ENCODE results near the gene SPATA32. TPM values are rescaled to one million over a fixed set of nuclear protein-coding genes. Genes with fewer than 3 reads are reported as not detected.

Gene SPATA32
- polyA plus RNA-seq, 2 of the 4 experiments (the other 2 are of a cell fraction): 0.05 to 0.21 TPM

DNA sequence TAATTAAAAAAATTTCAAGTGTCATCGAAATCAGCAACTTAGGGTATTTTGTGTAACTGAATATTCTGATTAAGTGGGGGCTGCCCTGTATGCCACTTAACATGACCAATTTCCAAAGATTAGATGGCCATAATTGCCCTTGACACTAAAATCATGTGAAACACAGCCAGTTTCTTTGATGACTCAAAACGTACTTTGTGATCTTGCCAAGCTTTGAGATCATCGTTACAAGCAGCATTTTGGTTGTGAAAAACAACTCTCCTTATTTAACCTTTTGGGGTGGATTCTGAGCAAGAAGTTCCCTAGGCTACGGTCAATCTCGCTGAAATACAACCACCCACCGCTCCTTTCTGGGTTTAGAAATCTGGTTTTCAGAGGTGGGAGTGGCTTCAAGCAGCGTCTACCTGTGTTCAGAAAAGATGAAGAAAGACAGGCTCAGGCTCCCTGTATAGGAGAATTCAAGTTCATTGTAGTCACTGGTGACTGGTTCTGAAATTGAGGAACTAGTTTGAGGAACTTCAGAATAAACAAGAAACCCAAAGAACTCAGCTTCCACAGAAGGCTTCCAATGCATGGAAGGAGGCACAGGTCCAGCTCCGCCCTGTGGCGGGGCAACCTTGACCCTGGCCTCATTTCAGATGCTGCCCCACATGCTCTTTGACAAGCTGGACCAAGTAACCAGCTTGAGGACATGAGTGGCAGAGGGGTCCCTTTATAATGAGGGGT is 45.6 kb upstream of the SPATA32 start:
- peak overlapping the region; percentile 77 to 92 for H3K27ac ChIP-seq
- CTCF ChIA-PET: interaction anchor here (0.6 to 39.8 kb wide), 11 partner anchors 10 to 88 kb away, joined by 3 to 640 read pairs (median 16); partner anchors contain the start of gene MAP3K14
- no peaks in the 10 kb centered on the region for H3K9me3 ChIP-seq
- H3K4me1 ChIP-seq: peaks cover 92% of the 10 kb centered on the region
- peak; percentile 16 to 28; a peak in 5 of 6 replicates for ATAC-seq
- peak overlapping the region; percentile 10; the same call in 1 of the 3 replicates for H3K4me3 ChIP-seq
- peak; percentile 23 for FAIRE-seq
- 35% methylated on average over 8 of the region's 9 CpGs for whole genome bisulfite sequencing (ENCODE audit: missing lambda C conversion rate)
- H3K4me2 ChIP-seq: peak overlapping the region; percentile 72
- DNase-seq (ENCODE audit: low read depth in 1 of 2, low spot score in 1 of 2): peak in 1 of 2 experiments; percentile 69
- POLR2A ChIA-PET: interaction anchor here (1.0 to 3.2 kb wide), 4 partner anchors 9 to 64 kb away, joined by 3 to 28 read pairs (median 6); partner anchors contain the start of gene MAP3K14
- TF ChIP-seq POLR2AphosphoS2 (conservative IDR thresholded peaks at IDR 0.05; ENCODE audit: low read length): no peak; the same call in 1 of the 2 replicates
- TF ChIP-seq ZSCAN20 (CRISPR knock-in tag; IDR thresholded peaks at IDR 0.05): no peak
- TF ChIP-seq HOXB13 (CRISPR knock-in tag; IDR thresholded peaks at IDR 0.05; ENCODE audit: low read depth): no peak
- TF ChIP-seq CTCF (IDR thresholded peaks at IDR 0.05): no peak
- no peak for TF ChIP-seq ATOH8 (CRISPR knock-in tag; IDR thresholded peaks at IDR 0.05; ENCODE audit: low read depth)
- no peak for TF ChIP-seq FOSB (CRISPR knock-in tag; IDR thresholded peaks at IDR 0.05)
- TF ChIP-seq MAZ (IDR thresholded peaks at IDR 0.05; ENCODE audit: borderline replicate concordance, low read depth, low read length): no peak
- TF ChIP-seq SMC3 (IDR thresholded peaks at IDR 0.05): 0 out of 3 replicates have a peak, but pooled peaks have one; percentile 2
- no peak for TF ChIP-seq HOXB5 (CRISPR knock-in tag; IDR thresholded peaks at IDR 0.05)
- TF ChIP-seq RNF2 (IDR thresholded peaks at IDR 0.05; ENCODE audit: borderline replicate concordance, low read depth): no peak
- TF ChIP-seq, protein P1, sequence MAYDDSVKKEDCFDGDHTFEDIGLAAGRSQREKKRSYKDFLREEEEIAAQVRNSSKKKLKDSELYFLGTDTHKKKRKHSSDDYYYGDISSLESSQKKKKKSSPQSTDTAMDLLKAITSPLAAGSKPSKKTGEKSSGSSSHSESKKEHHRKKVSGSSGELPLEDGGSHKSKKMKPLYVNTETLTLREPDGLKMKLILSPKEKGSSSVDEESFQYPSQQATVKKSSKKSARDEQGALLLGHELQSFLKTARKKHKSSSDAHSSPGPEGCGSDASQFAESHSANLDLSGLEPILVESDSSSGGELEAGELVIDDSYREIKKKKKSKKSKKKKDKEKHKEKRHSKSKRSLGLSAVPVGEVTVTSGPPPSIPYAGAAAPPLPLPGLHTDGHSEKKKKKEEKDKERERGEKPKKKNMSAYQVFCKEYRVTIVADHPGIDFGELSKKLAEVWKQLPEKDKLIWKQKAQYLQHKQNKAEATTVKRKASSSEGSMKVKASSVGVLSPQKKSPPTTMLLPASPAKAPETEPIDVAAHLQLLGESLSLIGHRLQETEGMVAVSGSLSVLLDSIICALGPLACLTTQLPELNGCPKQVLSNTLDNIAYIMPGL (CRISPR knock-in tag; IDR thresholded peaks at IDR 0.05; ENCODE audit: borderline replicate concordance): no peak
- TF ChIP-seq EP300 (IDR thresholded peaks at IDR 0.05): no peak
- no peak for TF ChIP-seq JUN (IDR thresholded peaks at IDR 0.05)
- TF ChIP-seq NR3C1 (IDR thresholded peaks at IDR 0.05): no peak
- TF ChIP-seq ESRRA (IDR thresholded peaks at IDR 0.05; ENCODE audit: borderline replicate concordance, low read length): no peak
- TF ChIP-seq, protein P2, sequence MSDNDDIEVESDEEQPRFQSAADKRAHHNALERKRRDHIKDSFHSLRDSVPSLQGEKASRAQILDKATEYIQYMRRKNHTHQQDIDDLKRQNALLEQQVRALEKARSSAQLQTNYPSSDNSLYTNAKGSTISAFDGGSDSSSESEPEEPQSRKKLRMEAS (IDR thresholded peaks at IDR 0.05): no peak; the same call in 1 of the 2 replicates
- TF ChIP-seq CHD2 (IDR thresholded peaks at IDR 0.05; ENCODE audit: low read length, partially characterized antibody): no peak
- TF ChIP-seq, protein P3, sequence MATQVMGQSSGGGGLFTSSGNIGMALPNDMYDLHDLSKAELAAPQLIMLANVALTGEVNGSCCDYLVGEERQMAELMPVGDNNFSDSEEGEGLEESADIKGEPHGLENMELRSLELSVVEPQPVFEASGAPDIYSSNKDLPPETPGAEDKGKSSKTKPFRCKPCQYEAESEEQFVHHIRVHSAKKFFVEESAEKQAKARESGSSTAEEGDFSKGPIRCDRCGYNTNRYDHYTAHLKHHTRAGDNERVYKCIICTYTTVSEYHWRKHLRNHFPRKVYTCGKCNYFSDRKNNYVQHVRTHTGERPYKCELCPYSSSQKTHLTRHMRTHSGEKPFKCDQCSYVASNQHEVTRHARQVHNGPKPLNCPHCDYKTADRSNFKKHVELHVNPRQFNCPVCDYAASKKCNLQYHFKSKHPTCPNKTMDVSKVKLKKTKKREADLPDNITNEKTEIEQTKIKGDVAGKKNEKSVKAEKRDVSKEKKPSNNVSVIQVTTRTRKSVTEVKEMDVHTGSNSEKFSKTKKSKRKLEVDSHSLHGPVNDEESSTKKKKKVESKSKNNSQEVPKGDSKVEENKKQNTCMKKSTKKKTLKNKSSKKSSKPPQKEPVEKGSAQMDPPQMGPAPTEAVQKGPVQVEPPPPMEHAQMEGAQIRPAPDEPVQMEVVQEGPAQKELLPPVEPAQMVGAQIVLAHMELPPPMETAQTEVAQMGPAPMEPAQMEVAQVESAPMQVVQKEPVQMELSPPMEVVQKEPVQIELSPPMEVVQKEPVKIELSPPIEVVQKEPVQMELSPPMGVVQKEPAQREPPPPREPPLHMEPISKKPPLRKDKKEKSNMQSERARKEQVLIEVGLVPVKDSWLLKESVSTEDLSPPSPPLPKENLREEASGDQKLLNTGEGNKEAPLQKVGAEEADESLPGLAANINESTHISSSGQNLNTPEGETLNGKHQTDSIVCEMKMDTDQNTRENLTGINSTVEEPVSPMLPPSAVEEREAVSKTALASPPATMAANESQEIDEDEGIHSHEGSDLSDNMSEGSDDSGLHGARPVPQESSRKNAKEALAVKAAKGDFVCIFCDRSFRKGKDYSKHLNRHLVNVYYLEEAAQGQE (IDR thresholded peaks at IDR 0.05): no peak
- TF ChIP-seq FOSL2 (IDR thresholded peaks at IDR 0.05): 0 out of 2 replicates have a peak, but pooled peaks have one; percentile 43
- TF ChIP-seq FOSL2 (CRISPR knock-in tag; IDR thresholded peaks at IDR 0.05): peak; percentile 74
- TF ChIP-seq, protein P4, sequence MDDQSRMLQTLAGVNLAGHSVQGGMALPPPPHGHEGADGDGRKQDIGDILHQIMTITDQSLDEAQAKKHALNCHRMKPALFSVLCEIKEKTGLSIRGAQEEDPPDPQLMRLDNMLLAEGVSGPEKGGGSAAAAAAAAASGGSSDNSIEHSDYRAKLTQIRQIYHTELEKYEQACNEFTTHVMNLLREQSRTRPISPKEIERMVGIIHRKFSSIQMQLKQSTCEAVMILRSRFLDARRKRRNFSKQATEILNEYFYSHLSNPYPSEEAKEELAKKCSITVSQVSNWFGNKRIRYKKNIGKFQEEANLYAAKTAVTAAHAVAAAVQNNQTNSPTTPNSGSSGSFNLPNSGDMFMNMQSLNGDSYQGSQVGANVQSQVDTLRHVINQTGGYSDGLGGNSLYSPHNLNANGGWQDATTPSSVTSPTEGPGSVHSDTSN (IDR thresholded peaks at IDR 0.05): no peak
- TF ChIP-seq TFCP2L1 (CRISPR knock-in tag; IDR thresholded peaks at IDR 0.05): no peak
- TF ChIP-seq BHLHE40 (IDR thresholded peaks at IDR 0.05; ENCODE audit: low read depth, low read length): no peak
- no peak for TF ChIP-seq RCOR1 (IDR thresholded peaks at IDR 0.05; ENCODE audit: low read depth, low read length)
- no peak for TF ChIP-seq NFE2L2 (conservative IDR thresholded peaks at IDR 0.05; ENCODE audit: low read length)
- TF ChIP-seq HDAC2 (IDR thresholded peaks at IDR 0.05): no peak
- TF ChIP-seq ZC3H11A (IDR thresholded peaks at IDR 0.05): no peak
- no peak for TF ChIP-seq CBX2 (IDR thresholded peaks at IDR 0.05; ENCODE audit: borderline replicate concordance, low read depth)
- no peak for TF ChIP-seq PHF8 (IDR thresholded peaks at IDR 0.05; ENCODE audit: borderline replicate concordance, low read depth)
- no peak for TF ChIP-seq GATA3 (IDR thresholded peaks at IDR 0.05; ENCODE audit: borderline replicate concordance)
